A673 (cell line): ENCODE measurements around the gene CDC42BPA. TPM values are rescaled to one million over a fixed set of nuclear protein-coding genes. Genes with fewer than 3 reads are reported as not detected.

Experiments used
- BruUV-seq: library from RNA; stranded (reverse); fragments of 400-500 nt; replicated peaks from 2 replicates; lab custom pipeline; 2021; lab: Mats Ljungman, UMichigan
- CTCF ChIA-PET: fragments of 300-600 bp; sonication (Branson Sonifier 250); formaldehyde crosslinking; loops from one replicate; lab custom pipeline; 2022; ENCODE audit warnings: antibody characterized with exemption; lab: Charles Lee
- POLR2A ChIA-PET: fragments of 300-600 bp; sonication (Branson Sonifier 250); formaldehyde crosslinking; loops from one replicate; lab custom pipeline; 2022; ENCODE audit warnings: antibody characterized with exemption; ENCODE audit not compliant: low non-redundant PET; lab: Charles Lee
- DNase-seq: peaks from one replicate; pipeline ENCODE4 v3.0.0-alpha.2; 2015; ENCODE audit warnings: low spot score
- H3K27ac ChIP-seq: fragments of 200-600 bp; sonication (generic); 2 replicates; pipeline ENCODE4 v1.5.1; 2016; ENCODE audit warnings: mixed run types, low read depth, mild to moderate bottlenecking, mixed read lengths, antibody characterized with exemption, low read length; ENCODE audit not compliant: poor library complexity, severe bottlenecking
- H3K27me3 ChIP-seq: fragments of 200-600 bp; sonication (generic); replicated peaks from 2 replicates; pipeline ENCODE4 v1.6.1; 2017; ENCODE audit warnings: mixed run types, low read depth, mild to moderate bottlenecking, mixed read lengths, antibody characterized with exemption, low read length; ENCODE audit not compliant: insufficient read depth, poor library complexity
- H3K36me3 ChIP-seq: fragments of 200-600 bp; sonication (generic); 2 replicates; pipeline ENCODE4 v1.6.1; 2016; ENCODE audit warnings: mixed run types, mild to moderate bottlenecking, mixed read lengths, antibody characterized with exemption, low read length; ENCODE audit not compliant: insufficient read depth, poor library complexity, severe bottlenecking
- H3K4me1 ChIP-seq: fragments of 200-600 bp; sonication (generic); 2 replicates; pipeline ENCODE4 v1.6.1; 2017; ENCODE audit warnings: mixed run types, mild to moderate bottlenecking, mixed read lengths, antibody characterized with exemption, low read length; ENCODE audit not compliant: insufficient read depth, poor library complexity, severe bottlenecking
- H3K4me3 ChIP-seq: fragments of 200-600 bp; sonication (generic); 2 replicates; pipeline ENCODE4 v1.5.1; 2016; ENCODE audit warnings: low read depth, mixed run types, mild to moderate bottlenecking, mixed read lengths, low read length; ENCODE audit not compliant: poor library complexity, severe bottlenecking
- H3K9me3 ChIP-seq: fragments of 200-600 bp; sonication (generic); 2 replicates; pipeline ENCODE4 v1.6.1; 2016; ENCODE audit warnings: mixed run types, low read depth, mild to moderate bottlenecking, mixed read lengths, antibody characterized with exemption, low read length; ENCODE audit not compliant: poor library complexity, severe bottlenecking
- EZH2 ChIP-seq: fragments of 200-600 bp; sonication (generic); IDR thresholded peaks from 2 replicates; pipeline ENCODE4 v1.6.1; 2017; ENCODE audit warnings: borderline replicate concordance, low read depth, mild to moderate bottlenecking, mixed read lengths, antibody characterized with exemption, low read length; ENCODE audit not compliant: poor library complexity, severe bottlenecking
- intact Hi-C: fragments of 100-400 bp; cut with micrococcal nuclease; formaldehyde crosslinking; loops from one replicate; pipeline ENCODE4 v1.10.0; 2022; ENCODE audit not compliant: unreplicated experiment
- total RNA-seq: library from RNA; stranded (reverse); gene quantifications from 2 replicates; pipeline ENCODE4 v1.2.3, GENCODE V29; 2021
- TF ChIP-seq, protein P1 (sequence below): fragments of 300-800, 200-600 bp; sonication (generic); conservative IDR thresholded peaks from 2 replicates; pipeline ENCODE4 v1.5.1; 2017; ENCODE audit warnings: low read depth, mild to moderate bottlenecking, antibody characterized with exemption, low read length, moderate library complexity, mixed read lengths

Gene CDC42BPA
- total RNA-seq, 1 experiment from 2014 or later = 21.7 TPM

- ChIA-PET POLR2A (no interaction called here), CTCF (no interaction called here)
- H3K9me3 ChIP-seq = no peaks in the 10 kb centered on the region
- intact Hi-C loops = no loop called here
- H3K36me3 ChIP-seq = no peaks in the 10 kb centered on the region
- no peak overlapping the region for H3K4me3 ChIP-seq
- DNase-seq = no peak
- no TSS peak for BruUV-seq
- H3K27ac ChIP-seq = no peak overlapping the region
- TF ChIP-seq, protein P1, sequence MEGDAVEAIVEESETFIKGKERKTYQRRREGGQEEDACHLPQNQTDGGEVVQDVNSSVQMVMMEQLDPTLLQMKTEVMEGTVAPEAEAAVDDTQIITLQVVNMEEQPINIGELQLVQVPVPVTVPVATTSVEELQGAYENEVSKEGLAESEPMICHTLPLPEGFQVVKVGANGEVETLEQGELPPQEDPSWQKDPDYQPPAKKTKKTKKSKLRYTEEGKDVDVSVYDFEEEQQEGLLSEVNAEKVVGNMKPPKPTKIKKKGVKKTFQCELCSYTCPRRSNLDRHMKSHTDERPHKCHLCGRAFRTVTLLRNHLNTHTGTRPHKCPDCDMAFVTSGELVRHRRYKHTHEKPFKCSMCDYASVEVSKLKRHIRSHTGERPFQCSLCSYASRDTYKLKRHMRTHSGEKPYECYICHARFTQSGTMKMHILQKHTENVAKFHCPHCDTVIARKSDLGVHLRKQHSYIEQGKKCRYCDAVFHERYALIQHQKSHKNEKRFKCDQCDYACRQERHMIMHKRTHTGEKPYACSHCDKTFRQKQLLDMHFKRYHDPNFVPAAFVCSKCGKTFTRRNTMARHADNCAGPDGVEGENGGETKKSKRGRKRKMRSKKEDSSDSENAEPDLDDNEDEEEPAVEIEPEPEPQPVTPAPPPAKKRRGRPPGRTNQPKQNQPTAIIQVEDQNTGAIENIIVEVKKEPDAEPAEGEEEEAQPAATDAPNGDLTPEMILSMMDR = no peak
- no peak for TF ChIP-seq EZH2
- H3K27me3 ChIP-seq = no peaks in the 10 kb centered on the region
- H3K4me1 ChIP-seq = no peaks in the 10 kb centered on the region
Observed at GRCh38 chr1:227155004-227155403, 163.3 kb downstream of the CDC42BPA start.

DNA sequence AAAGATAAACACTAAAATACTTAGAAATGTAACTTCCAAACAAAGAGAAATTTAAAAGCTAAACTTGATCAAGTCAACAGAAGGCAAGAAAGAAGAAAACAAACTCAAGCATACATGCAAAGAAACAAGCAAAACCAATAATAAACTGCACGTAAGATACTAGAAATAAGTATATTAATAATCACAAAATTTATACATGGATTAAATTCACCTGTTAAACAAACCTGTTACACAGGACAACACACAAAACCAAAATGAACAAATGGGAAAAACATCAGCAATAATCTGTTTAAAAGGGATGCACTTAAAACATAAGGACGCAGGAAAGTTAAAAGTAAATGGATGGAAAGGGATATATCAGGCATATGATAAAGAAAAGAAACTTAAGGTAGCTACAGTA, 165.8 kb downstream of the CDC42BPA start:
- no TSS peak for BruUV-seq
- no peak for DNase-seq
- ChIA-PET POLR2A (no interaction called here), CTCF (no interaction called here)
- Histone ChIP-seq H3K4me3 (no peak overlapping the region), H3K9me3 (no peaks in the 10 kb centered on the region), H3K36me3 (no peaks in the 10 kb centered on the region), H3K27me3 (no peaks in the 10 kb centered on the region), H3K27ac (no peak overlapping the region), H3K4me1 (no peaks in the 10 kb centered on the region)
- TF ChIP-seq, protein P1 = no peak
- TF ChIP-seq EZH2 = no peak
- intact Hi-C loops = no loop called here

- DNase-seq = no peak
- intact Hi-C loops = no loop called here
Observed at GRCh38 chr1:227140376-227140775, 177.9 kb downstream of the CDC42BPA start.

More at GRCh38 chr1:227140376-227140775, 177.9 kb downstream of the CDC42BPA start:
- Histone ChIP-seq H3K27ac (no peak overlapping the region), H3K36me3 (no peaks in the 10 kb centered on the region), H3K27me3 (no peaks in the 10 kb centered on the region), H3K9me3 (no peaks in the 10 kb centered on the region), H3K4me1 (no peaks in the 10 kb centered on the region), H3K4me3 (no peak overlapping the region)
- TF ChIP-seq, protein P1 = no peak
- no peak for TF ChIP-seq EZH2
- ChIA-PET CTCF (no interaction called here), POLR2A (no interaction called here)
- BruUV-seq = no TSS peak
